Smooth muscle cell of the brain vasculature (primary cell): ENCODE measurements around the gene SLC2A4.

Experiments
- DNase-seq: peaks from one replicate; pipeline ENCODE4 v3.0.0-alpha.2; 2012; ENCODE audit warnings: low read depth, low spot score

The SLC2A4 gene

GRCh38 chr17:7306911-7307685 lies 25.6 kb downstream of the SLC2A4 start, which contains the start of gene EIF5A:
EIF5A (plus strand) TSS chr17:7307628; CDS start chr17:7309636, 2,008 bp downstream.
- peak; percentile 100 for DNase-seq

GRCh38 chr17:7307686-7308624 lies 26.4 kb downstream of the SLC2A4 start:
- DNase-seq: no peak

GRCh38 chr17:7308625-7309433 lies 27.3 kb downstream of the SLC2A4 start:
- no peak for DNase-seq

GRCh38 chr17:7309628-7310027 lies 28.1 kb downstream of the SLC2A4 start:
- no peak for DNase-seq

GRCh38 chr17:7311110-7311705 lies 29.7 kb downstream of the SLC2A4 start:
- no peak for DNase-seq

- DNase-seq: no peak
Observed at GRCh38 chr17:7312432-7313087, 31.0 kb downstream of the SLC2A4 start.

- no peak for DNase-seq
Observed at GRCh38 chr17:7313088-7313889, 31.8 kb downstream of the SLC2A4 start.

GRCh38 chr17:7313890-7314718 lies 32.6 kb downstream of the SLC2A4 start:
- no peak for DNase-seq

- DNase-seq: no peak
Observed at GRCh38 chr17:7314719-7315569, 33.4 kb downstream of the SLC2A4 start, which contains the start of gene GPS2. GPS2 (minus strand) TSS chr17:7315360; CDS start chr17:7315052, 308 bp downstream.

- DNase-seq: no peak
Observed at GRCh38 chr17:7315570-7316235, 34.2 kb downstream of the SLC2A4 start.

- DNase-seq: no peak
Observed at GRCh38 chr17:7317161-7317803, 35.8 kb downstream of the SLC2A4 start.

- no peak for DNase-seq
Observed at GRCh38 chr17:7318121-7318860, 36.8 kb downstream of the SLC2A4 start.

- no peak for DNase-seq
Observed at GRCh38 chr17:7321466-7321865, 39.9 kb downstream of the SLC2A4 start.

GRCh38 chr17:7322520-7323194 lies 41.1 kb downstream of the SLC2A4 start:
- DNase-seq: no peak

- DNase-seq: no peak
Observed at GRCh38 chr17:7323731-7324437, 42.4 kb downstream of the SLC2A4 start.
